H1 (cell line): Measurements from ENCODE around the gene RFTN2. TPM values are rescaled to one million over a fixed set of nuclear protein-coding genes. Genes with fewer than 3 reads are reported as not detected.

Experiments
- CTCF ChIA-PET: fragments of 300-600 bp; sonication (Branson Sonifier 250); formaldehyde crosslinking; loops from one replicate; lab custom pipeline; 2021; ENCODE audit not compliant: partially characterized antibody; lab: Charles Lee
- POLR2A ChIA-PET: fragments of 300-600 bp; sonication (Branson Sonifier 250); formaldehyde crosslinking; loops from one replicate; lab custom pipeline; 2021; ENCODE audit warnings: inconsistent platforms; ENCODE audit not compliant: partially characterized antibody; lab: Charles Lee
- DNase-seq, 2 experiments: peaks; one replicate each; pipeline versions ENCODE4 v3.0.0 to v3.0.0-alpha.2; 2010 to 2022; ENCODE audit warnings: low spot score in 2 of 2, low read depth in 1 of 2, mixed read lengths in 1 of 2
- FAIRE-seq: peaks from 2 replicates; lab custom pipeline; 2011; peaks lifted over from hg19 to GRCh38; lab: Jason Lieb, UNC
- H2AFZ ChIP-seq: 2 replicates; pipeline ENCODE4 v1.8.1; 2012; ENCODE audit warnings: low read length, inconsistent platforms
- H2AK5ac ChIP-seq: 2 replicates; pipeline ENCODE4 v1.6.1; 2013; ENCODE audit warnings: low read depth, low read length
- H2BK120ac ChIP-seq: replicated peaks from 2 replicates; pipeline ENCODE3; 2013; ENCODE audit warnings: low read depth, low read length, inconsistent platforms
- H2BK12ac ChIP-seq: 2 replicates; pipeline ENCODE4 v1.6.1; 2013; ENCODE audit warnings: low read depth, low read length
- H2BK15ac ChIP-seq: 2 replicates; pipeline ENCODE4 v1.6.1; 2013; ENCODE audit warnings: low read length
- H2BK20ac ChIP-seq: 2 replicates; pipeline ENCODE4 v1.6.1; 2013; ENCODE audit warnings: low read length
- H2BK5ac ChIP-seq: 2 replicates; pipeline ENCODE4 v1.6.1; 2013; ENCODE audit warnings: low read depth, low read length
- H3K14ac ChIP-seq: 2 replicates; pipeline ENCODE4 v1.6.1; 2013; ENCODE audit warnings: inconsistent platforms; ENCODE audit not compliant: insufficient read length
- H3K18ac ChIP-seq: 2 replicates; pipeline ENCODE4 v1.6.1; 2013; ENCODE audit warnings: low read length; ENCODE audit errors: extremely low read depth
- H3K23ac ChIP-seq: 2 replicates; pipeline ENCODE4 v1.6.1; 2013; ENCODE audit warnings: inconsistent platforms; ENCODE audit not compliant: insufficient read length
- H3K23me2 ChIP-seq: 2 replicates; pipeline ENCODE4 v1.6.1; 2013; ENCODE audit warnings: low read depth, low read length
- H3K27ac ChIP-seq: 2 replicates; pipeline ENCODE4 v1.6.1; 2011; ENCODE audit warnings: low read depth, low read length, inconsistent platforms
- H3K27me3 ChIP-seq, 4 experiments: replicated peaks in 1 of 4; 1 replicate in 1 of 4; 2 replicates in 3 of 4; pipeline versions ENCODE4 v1.6.1 to v1.8.1; 2011 to 2013; ENCODE audit warnings: low read length in 3 of 4, mild to moderate bottlenecking in 3 of 4, inconsistent platforms in 2 of 4, mixed read lengths in 2 of 4, moderate library complexity in 1 of 4; ENCODE audit not compliant: control insufficient read depth in 3 of 4, insufficient read depth in 3 of 4; ENCODE audit errors: extremely low read depth in 1 of 4
- H3K36me3 ChIP-seq, 4 experiments: 2 replicates each; pipeline versions ENCODE4 v1.6.1 to v1.8.1; 2011 to 2013; ENCODE audit warnings: mild to moderate bottlenecking in 4 of 4, low read length in 3 of 4, moderate library complexity in 2 of 4, control low read depth in 1 of 4, inconsistent platforms in 1 of 4; ENCODE audit not compliant: insufficient read depth in 4 of 4, control insufficient read depth in 2 of 4
- H3K4ac ChIP-seq: replicated peaks from 2 replicates; pipeline ENCODE3; 2013; ENCODE audit warnings: low read length, low read depth, mixed read lengths, inconsistent platforms; ENCODE audit not compliant: insufficient read length
- H3K4me1 ChIP-seq, 4 experiments: replicated peaks in 1 of 4; 1 replicate in 1 of 4; 2 replicates in 3 of 4; pipeline versions ENCODE4 v1.6.1 to v1.8.1; 2011 to 2013; ENCODE audit warnings: low read length in 3 of 4, inconsistent platforms in 2 of 4, mixed read lengths in 1 of 4; ENCODE audit not compliant: insufficient read depth in 4 of 4, control insufficient read depth in 3 of 4
- H3K4me2 ChIP-seq, 2 experiments: 2 replicates each; pipeline versions ENCODE4 v1.6.1 to v1.8.1; 2011 to 2013; ENCODE audit warnings: low read depth in 2 of 2, low read length in 2 of 2, control low read depth in 1 of 2, inconsistent platforms in 1 of 2, mild to moderate bottlenecking in 1 of 2; ENCODE audit not compliant: insufficient read depth in 1 of 2
- H3K4me3 ChIP-seq, 4 experiments: fragments of 200-600, 300-600 bp in 1 of 4; sonication (generic), shearing (Covaris generic), sonication (Bioruptor Twin) in 1 of 4; 2 replicates each; pipeline versions ENCODE4 v1.5.1 to v1.8.1; 2011 to 2016; ENCODE audit warnings: low read length in 4 of 4, low read depth in 3 of 4, control low read depth in 2 of 4, inconsistent platforms in 2 of 4, mild to moderate bottlenecking in 2 of 4, mixed read lengths in 1 of 4, moderate library complexity in 1 of 4; ENCODE audit not compliant: insufficient read depth in 2 of 4; ENCODE audit errors: extremely low read depth in 1 of 4
- H3K56ac ChIP-seq: replicated peaks from 2 replicates; pipeline ENCODE3; 2013; ENCODE audit warnings: low read depth, mild to moderate bottlenecking, mixed read lengths, low read length, inconsistent platforms; ENCODE audit not compliant: insufficient read length
- H3K79me1 ChIP-seq: 2 replicates; pipeline ENCODE4 v1.6.1; 2013; ENCODE audit warnings: low read depth, low read length, control low read depth
- H3K79me2 ChIP-seq, 2 experiments: 2 replicates each; pipeline versions ENCODE4 v1.6.1 to v1.8.1; 2012 to 2013; ENCODE audit warnings: low read length in 2 of 2, mild to moderate bottlenecking in 2 of 2, inconsistent platforms in 1 of 2; ENCODE audit not compliant: insufficient read depth in 2 of 2, control insufficient read depth in 1 of 2
- H3K9ac ChIP-seq, 4 experiments: replicated peaks in 1 of 4; 1 replicate in 1 of 4; 2 replicates in 3 of 4; pipeline versions ENCODE4 v1.6.1 to v1.8.1; 2011 to 2013; ENCODE audit warnings: low read depth in 3 of 4, low read length in 3 of 4, control low read depth in 2 of 4, mild to moderate bottlenecking in 2 of 4, moderate library complexity in 2 of 4, inconsistent platforms in 1 of 4; ENCODE audit errors: extremely low read depth in 1 of 4
- H3K9me3 ChIP-seq, 2 experiments: 2 replicates each; pipeline versions ENCODE4 v1.6.1 to v1.8.1; 2012 to 2013; ENCODE audit warnings: mild to moderate bottlenecking in 2 of 2, moderate library complexity in 2 of 2, control low read depth in 1 of 2, inconsistent platforms in 1 of 2, low read depth in 1 of 2, low read length in 1 of 2, mixed read lengths in 1 of 2; ENCODE audit not compliant: insufficient read depth in 2 of 2
- H4K20me1 ChIP-seq, 2 experiments: replicated peaks in 1 of 2; 2 replicates each; pipeline versions ENCODE3 to v1.8.1; 2011 to 2013; ENCODE audit warnings: inconsistent platforms in 2 of 2, low read length in 2 of 2, mild to moderate bottlenecking in 1 of 2; ENCODE audit not compliant: insufficient read depth in 2 of 2, control insufficient read depth in 1 of 2
- H4K5ac ChIP-seq: 2 replicates; pipeline ENCODE4 v1.6.1; 2013; ENCODE audit warnings: low read length, low read depth, mixed read lengths, inconsistent platforms; ENCODE audit not compliant: insufficient read length
- H4K8ac ChIP-seq: 2 replicates; pipeline ENCODE4 v1.8.0; 2013; ENCODE audit warnings: mild to moderate bottlenecking, moderate library complexity, low read length, inconsistent platforms; ENCODE audit not compliant: insufficient read depth; ENCODE audit errors: extremely low read depth
- H4K91ac ChIP-seq: replicated peaks from 2 replicates; pipeline ENCODE3; 2013; ENCODE audit warnings: low read length, mixed read lengths, inconsistent platforms; ENCODE audit not compliant: insufficient read length
- CBX8 ChIP-seq: fragments of 300-800, 300-1000 bp; sonication (generic); IDR thresholded peaks from 2 replicates; pipeline ENCODE4 v1.7.1; 2016; ENCODE audit warnings: low read depth, low read length, borderline replicate concordance
- CEBPB ChIP-seq: IDR thresholded peaks from 2 replicates; pipeline ENCODE4 v1.6.1; 2012; ENCODE audit warnings: low read depth, low read length
- CHD1 ChIP-seq: IDR thresholded peaks from 2 replicates; pipeline ENCODE4 v1.6.1; 2012; ENCODE audit warnings: low read depth, low read length, improper control_type of control experiment
- EP300 ChIP-seq, 2 experiments: IDR thresholded peaks; 1 replicate in 1 of 2; 2 replicates in 1 of 2; pipeline ENCODE4 v1.6.1; 2011 to 2012; ENCODE audit warnings: low read depth in 2 of 2, low read length in 2 of 2, mild to moderate bottlenecking in 2 of 2, borderline replicate concordance in 1 of 2, inconsistent platforms in 1 of 2, moderate library complexity in 1 of 2
- GTF2F1 ChIP-seq: IDR thresholded peaks from 2 replicates; pipeline ENCODE4 v1.6.1; 2012; ENCODE audit warnings: low read depth, low read length, improper control_type of control experiment, borderline replicate concordance
- KDM5A ChIP-seq: fragments of 200-600 bp; IDR thresholded peaks from 2 replicates; pipeline ENCODE4 v1.7.1; 2012; ENCODE audit warnings: mild to moderate bottlenecking, low read length, inconsistent platforms, mixed read lengths
- MAX ChIP-seq: IDR thresholded peaks from 2 replicates; pipeline ENCODE4 v1.6.1; 2012; ENCODE audit warnings: inconsistent platforms
- PHF8 ChIP-seq: fragments of 200-600 bp; sonication (generic); conservative IDR thresholded peaks from 2 replicates; pipeline ENCODE4 v1.7.1; 2012; ENCODE audit warnings: low read depth, mild to moderate bottlenecking, inconsistent platforms, low read length, moderate library complexity
- POLR2A ChIP-seq, 2 experiments: IDR thresholded peaks; 1 replicate in 1 of 2; 2 replicates in 1 of 2; pipeline ENCODE4 v1.6.1; 2011; ENCODE audit warnings: low read depth in 2 of 2, low read length in 2 of 2, mild to moderate bottlenecking in 2 of 2; ENCODE audit errors: control extremely low read depth in 1 of 2
- RAD21 ChIP-seq, 2 experiments: IDR thresholded peaks in 1 of 2; conservative IDR thresholded peaks in 1 of 2; 2 replicates each; pipeline ENCODE4 v1.6.1; 2011; ENCODE audit warnings: low read depth in 2 of 2, low read length in 2 of 2, improper control_type of control experiment in 1 of 2, inconsistent platforms in 1 of 2, mild to moderate bottlenecking in 1 of 2, moderate library complexity in 1 of 2
- RFX5 ChIP-seq: IDR thresholded peaks from 2 replicates; pipeline ENCODE4 v1.6.1; 2011; ENCODE audit warnings: low read depth, low read length, improper control_type of control experiment, borderline replicate concordance
- RNF2 ChIP-seq: fragments of 200-900, 300-1000 bp; sonication (generic); IDR thresholded peaks from 2 replicates; pipeline ENCODE4 v1.7.1; 2016; ENCODE audit warnings: borderline replicate concordance, low read depth, mild to moderate bottlenecking, antibody characterized with exemption, low read length; ENCODE audit not compliant: poor library complexity, severe bottlenecking; ENCODE audit errors: missing control alignments
- SP2 ChIP-seq: IDR thresholded peaks from 2 replicates; pipeline ENCODE4 v1.6.1; 2012; ENCODE audit warnings: mild to moderate bottlenecking, low read length, inconsistent platforms
- YY1 ChIP-seq: IDR thresholded peaks from 2 replicates; pipeline ENCODE4 v1.6.1; 2011; ENCODE audit warnings: low read depth, mild to moderate bottlenecking, low read length
- WGBS, 2 experiments: shearing (Covaris generic) in 1 of 2; methylation state at CpG; one replicate each; pipeline versions ENCODE4 v1.1.6 to v1.1.7; 2013 to 2015; ENCODE audit warnings: low lambda C conversion rate in 2 of 2, mixed read lengths in 2 of 2, inconsistent platforms in 1 of 2, low coverage in 1 of 2, missing lambda C conversion rate in 1 of 2; ENCODE audit not compliant: insufficient replicate concordance in 2 of 2, insufficient coverage in 1 of 2, insufficient read length in 1 of 2; ENCODE audit errors: extremely low coverage in 1 of 2, missing lambda C conversion rate in 1 of 2; 5-methylcytosine and 5-hydroxymethylcytosine counted together
- polyA plus RNA-seq, 7 experiments: library from polyadenylated mRNA; depleted of rRNA in 3 of 7; stranded (reverse) in 5 of 7; unstranded in 2 of 7; fragments of >200 nt in 5 of 7; fragments of 200-250 nt in 2 of 7; gene quantifications; 1 replicate in 5 of 7; 2 replicates in 1 of 7; 4 replicates in 1 of 7; pipeline versions ENCODE4 v1.2.1 to v1.2.3, GENCODE V29; 2011 to 2013; ENCODE audit warnings: missing spikeins in 2 of 7, mixed read lengths in 2 of 7
- total RNA-seq: library from RNA; stranded (reverse); fragmentation: NEBNext Ultra II Directional; extraction: Animal tissue kit (Norgen Biotek cat#: 25700); gene quantifications from 2 replicates; pipeline ENCODE4 v1.2.1, GENCODE V29; 2021

RFTN2 gene
- total and polyA plus RNA-seq, 2 of the 8 experiments (the other 6 are each of a cell fraction or from before 2014, with no cell fraction given) = 2.3 to 2.4 TPM

- Histone ChIP-seq H3K4me1 (no peaks in the 10 kb centered on the region), H4K91ac (no peak overlapping the region), H2AFZ (no peak overlapping the region), H3K9me3 (no peaks in the 10 kb centered on the region), H2BK15ac (no peak overlapping the region), H3K56ac (no peak overlapping the region), H3K23ac (no peak overlapping the region), H3K18ac (no peak overlapping the region), H2BK120ac (no peak overlapping the region), H2BK5ac (no peak overlapping the region), H3K79me2 (no peaks in the 10 kb centered on the region), H3K4me2 (no peak overlapping the region), H4K20me1 (no peaks in the 10 kb centered on the region), H4K5ac (no peak overlapping the region), H3K4ac (no peak overlapping the region), H3K27ac (no peak overlapping the region), H2BK12ac (no peak overlapping the region), H3K9ac (no peak overlapping the region), H3K4me3 (no peak overlapping the region), H4K8ac (no peak overlapping the region), H3K23me2 (no peaks in the 10 kb centered on the region), H3K14ac (no peak overlapping the region), H3K27me3 (no peaks in the 10 kb centered on the region), H2BK20ac (no peak overlapping the region), H2AK5ac (no peak overlapping the region), H3K79me1 (no peaks in the 10 kb centered on the region), H3K36me3 (peaks cover 0 to 19% (median 1%) of the 10 kb centered on the region in 4 experiments; a peak in 3 of 8 replicates)
- DNase-seq = no peak
- POLR2A ChIA-PET = interaction anchor here (0.8 to 2.1 kb wide), 4 partner anchors 9 to 57 kb away, joined by 3 to 8 read pairs (median 3); partner anchors contain the start of genes HSPD1 and HSPE1
- CTCF ChIA-PET = no interaction called here
- 100% methylated on average over 1 of the region's 1 CpG; no CpG with 5 or more reads in 1 of the 2 experiments for WGBS, 2 experiments
- no peak for FAIRE-seq
- TF ChIP-seq YY1 (no peak), RFX5 (no peak), PHF8 (no peak), EP300 (IDR thresholded peaks at IDR 0.05; ENCODE audit: borderline replicate concordance in 1 of 2, low read depth in 2 of 2, low read length in 2 of 2) (no peak), RNF2 (no peak), CEBPB (no peak), CHD1 (no peak), CBX8 (no peak), POLR2A (IDR thresholded peaks at IDR 0.05; ENCODE audit: control extremely low read depth in 1 of 2, low read depth in 2 of 2, low read length in 2 of 2) (no peak), MAX (no peak), SP2 (no peak), RAD21 (IDR thresholded peaks at IDR 0.05 in 1 of 2, conservative IDR thresholded peaks at IDR 0.05 in 1 of 2; ENCODE audit: low read depth in 2 of 2, low read length in 2 of 2) (no peak), KDM5A (no peak), GTF2F1 (no peak)
Measured at GRCh38 chr2:197556456-197556855, 118.9 kb downstream of the RFTN2 start.
